PFSK-1 (cell line): ENCODE data around the gene CBX7.

Experiments used
- POLR2AphosphoS5 ChIP-seq: IDR thresholded peaks from 2 replicates; pipeline ENCODE4 v1.6.1; 2012; ENCODE audit warnings: low read depth, mild to moderate bottlenecking, control low read depth, low read length, moderate library complexity
- SIN3A ChIP-seq: IDR thresholded peaks from 2 replicates; pipeline ENCODE4 v1.6.1; 2012; ENCODE audit warnings: mild to moderate bottlenecking, low read length, moderate library complexity, borderline replicate concordance; ENCODE audit not compliant: insufficient read depth
- TAF1 ChIP-seq: IDR thresholded peaks from 2 replicates; pipeline ENCODE4 v1.6.1; 2012; ENCODE audit warnings: low read length, control low read depth, borderline replicate concordance; ENCODE audit not compliant: insufficient read depth

GRCh38 chr22:39173787-39174497 lies 21.5 kb upstream of the CBX7 start:
- TF ChIP-seq POLR2AphosphoS5 (no peak), TAF1 (no peak), SIN3A (no peak)
